ENCODE data around the gene FBN2.

- TF ChIP-seq YY1 (IDR thresholded peaks at IDR 0.05; ENCODE audit: insufficient read depth, insufficient read length) (no peak), ZNF274 (IDR thresholded peaks at IDR 0.05; ENCODE audit: low read depth, low read length) (no peak)
Measured at GRCh38 chr5:128340648-128341047, 197.4 kb downstream of the FBN2 start.
